ENCODE data around the gene ABLIM2.

DNA sequence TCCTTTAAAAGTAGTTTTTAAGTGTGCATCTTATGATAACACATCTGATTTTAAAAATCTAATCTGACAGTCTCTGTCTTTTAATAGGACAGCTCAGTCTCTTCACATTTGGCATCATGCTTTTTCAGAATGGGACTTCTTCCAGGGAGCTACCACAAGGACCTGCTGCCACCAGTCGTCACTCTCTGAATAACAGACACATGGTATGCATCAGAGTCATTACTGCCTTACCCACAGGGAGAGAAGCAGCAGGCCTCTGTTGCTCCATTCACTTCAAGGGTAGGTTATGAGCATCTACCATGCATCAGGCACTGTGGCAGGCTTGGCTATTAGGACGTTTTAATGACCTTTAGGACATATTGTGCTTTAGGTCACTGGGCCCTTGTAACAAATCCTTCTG lies 169.0 kb downstream of the ABLIM2 start:
- TF ChIP-seq POLR2AphosphoS5 (IDR thresholded peaks at IDR 0.05): no peak
- no peak for TF ChIP-seq POLR2A (IDR thresholded peaks at IDR 0.05; ENCODE audit: low read depth)
